NCI-H510A treated with DMSO at 0.1 percent for 48 hours (cell line): ENCODE results near the gene EIF2S1.
"Not testable (repeated sequence)": the region's sequence is repeated elsewhere in the genome, so short reads cannot be mapped to it uniquely, and the experiment has no call there.

Experiments
- DNase-seq: peaks from one replicate; lab custom pipeline; 2025; lab: John Stamatoyannopoulos, UW

EIF2S1 gene

DNA sequence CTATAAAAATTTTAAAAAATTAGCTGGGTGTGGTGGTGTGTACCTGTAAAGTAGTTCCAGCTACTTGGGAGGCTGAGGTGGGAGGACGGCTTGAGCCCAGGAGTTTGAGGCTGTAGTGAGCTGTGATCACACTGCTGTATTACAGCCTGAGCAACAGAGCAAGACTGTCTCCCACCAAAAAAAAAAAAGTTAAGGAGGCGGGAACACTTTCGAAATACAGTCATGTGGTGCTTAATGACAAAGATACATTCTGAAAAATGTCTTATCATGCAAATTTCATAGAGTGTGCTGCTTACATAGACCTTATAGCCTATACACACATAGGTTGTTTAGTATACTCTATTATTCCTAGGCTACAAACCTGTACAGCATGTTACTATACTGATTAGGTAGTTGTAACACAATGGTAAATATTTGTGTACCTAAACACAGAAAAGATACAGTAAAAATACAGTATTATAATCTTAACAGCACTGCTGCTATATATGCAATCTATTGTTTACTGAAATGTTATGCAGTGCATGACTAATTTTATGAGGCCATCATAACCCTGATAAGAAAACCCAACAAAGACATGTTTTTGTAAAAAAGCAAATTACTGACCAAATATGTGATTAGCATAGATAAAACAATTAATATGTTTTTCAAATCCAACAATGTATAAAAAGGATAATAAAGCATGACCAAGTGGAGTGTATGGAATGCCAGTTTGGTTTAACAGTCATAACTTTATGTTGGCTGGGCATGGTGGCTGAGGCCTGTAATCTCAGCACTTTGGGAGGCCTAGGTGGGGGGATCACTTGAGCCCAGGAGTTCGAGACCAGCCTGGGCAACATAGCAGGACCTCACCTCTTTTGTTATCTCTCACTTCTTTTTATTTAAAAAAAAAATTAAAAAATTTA, 11.4 kb downstream of the EIF2S1 start:
- DNase-seq, result no peak

GRCh38 chr14:67372833-67373232, 12.7 kb downstream of the EIF2S1 start:
- no peak for DNase-seq

DNA sequence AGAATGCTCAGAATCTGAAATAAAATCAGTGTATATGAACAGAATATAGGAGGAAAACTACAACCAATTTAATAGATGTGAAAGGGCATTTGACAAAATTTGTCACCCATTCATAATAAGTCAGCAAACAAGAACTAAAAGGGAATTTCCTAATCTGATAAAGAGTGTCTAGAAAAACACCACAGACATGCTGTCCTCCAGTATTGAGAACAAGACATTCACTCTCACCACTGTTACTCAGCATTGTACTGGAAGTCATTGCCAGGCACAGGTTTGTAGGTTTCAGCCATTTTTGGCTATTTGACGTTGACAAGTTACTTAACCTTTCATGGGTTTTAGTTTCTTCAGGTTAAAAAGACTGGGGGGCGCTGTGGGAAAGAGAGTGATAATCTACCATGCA, 13.2 kb downstream of the EIF2S1 start:
- no peak for DNase-seq

DNA sequence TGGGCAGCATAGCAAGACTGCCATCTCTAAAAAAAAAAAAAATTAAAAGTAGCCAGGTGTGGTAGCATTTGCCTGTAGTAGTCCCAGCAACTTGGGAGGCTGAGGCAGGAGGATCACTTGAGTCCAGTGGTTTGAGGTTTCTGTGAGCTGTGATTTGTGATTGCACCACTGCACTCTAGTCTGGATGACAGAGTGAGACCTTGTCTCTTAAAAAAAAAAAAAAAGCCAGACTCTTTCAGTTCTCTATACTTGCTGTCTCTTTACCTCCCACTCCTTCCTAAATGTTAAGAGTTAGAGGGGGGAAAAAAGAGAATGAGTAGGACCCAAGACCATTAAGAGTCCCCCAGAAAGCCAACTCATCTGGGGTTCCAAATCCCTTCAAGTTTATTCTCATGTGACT, 17.8 kb downstream of the EIF2S1 start:
- no peak for DNase-seq

- no peak for DNase-seq
These were observed 25.0 kb downstream of the EIF2S1 start for GRCh38 chr14:67385120-67385519.

DNA sequence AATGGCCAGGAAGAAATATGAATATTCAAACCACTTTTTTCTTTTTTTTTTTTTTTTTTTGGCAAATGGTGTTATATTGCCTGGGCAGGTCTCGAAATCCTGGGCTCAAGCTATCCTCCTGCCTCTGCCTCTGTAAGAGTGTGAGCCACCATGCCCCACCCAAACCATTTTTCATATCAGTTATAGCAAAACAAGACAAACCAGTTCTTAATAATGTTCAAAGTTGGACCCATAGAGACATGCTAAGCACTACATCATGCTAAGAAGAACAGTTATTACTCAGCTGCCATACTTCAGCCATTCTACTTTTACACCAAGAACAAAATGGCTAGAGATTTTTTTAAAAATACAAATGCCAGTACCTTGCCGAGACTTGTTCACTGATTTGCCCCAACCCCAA, 25.5 kb downstream of the EIF2S1 start:
- DNase-seq, result no peak

GRCh38 chr14:67387195-67387594, 27.1 kb downstream of the EIF2S1 start:
- DNase-seq, result no peak

DNA sequence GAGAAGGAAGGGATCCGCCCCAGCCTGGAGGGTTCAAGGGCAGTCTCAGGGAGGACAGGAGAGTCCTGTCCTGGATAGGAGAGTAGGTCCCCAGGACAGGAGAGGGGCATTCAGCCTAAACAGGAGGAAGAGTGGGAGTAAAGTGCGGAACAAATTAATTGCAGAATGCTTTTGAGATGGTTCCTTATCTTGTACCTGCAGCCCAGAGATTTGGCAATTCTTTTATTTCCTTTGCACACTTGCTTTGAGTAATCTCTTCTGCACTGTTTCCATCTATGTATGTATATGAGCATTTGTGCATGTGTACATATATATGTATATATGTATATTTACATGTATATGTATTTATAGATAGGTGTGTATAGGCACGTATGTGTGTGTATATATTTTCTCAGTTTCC, 29.1 kb downstream of the EIF2S1 start:
- no peak for DNase-seq

DNA sequence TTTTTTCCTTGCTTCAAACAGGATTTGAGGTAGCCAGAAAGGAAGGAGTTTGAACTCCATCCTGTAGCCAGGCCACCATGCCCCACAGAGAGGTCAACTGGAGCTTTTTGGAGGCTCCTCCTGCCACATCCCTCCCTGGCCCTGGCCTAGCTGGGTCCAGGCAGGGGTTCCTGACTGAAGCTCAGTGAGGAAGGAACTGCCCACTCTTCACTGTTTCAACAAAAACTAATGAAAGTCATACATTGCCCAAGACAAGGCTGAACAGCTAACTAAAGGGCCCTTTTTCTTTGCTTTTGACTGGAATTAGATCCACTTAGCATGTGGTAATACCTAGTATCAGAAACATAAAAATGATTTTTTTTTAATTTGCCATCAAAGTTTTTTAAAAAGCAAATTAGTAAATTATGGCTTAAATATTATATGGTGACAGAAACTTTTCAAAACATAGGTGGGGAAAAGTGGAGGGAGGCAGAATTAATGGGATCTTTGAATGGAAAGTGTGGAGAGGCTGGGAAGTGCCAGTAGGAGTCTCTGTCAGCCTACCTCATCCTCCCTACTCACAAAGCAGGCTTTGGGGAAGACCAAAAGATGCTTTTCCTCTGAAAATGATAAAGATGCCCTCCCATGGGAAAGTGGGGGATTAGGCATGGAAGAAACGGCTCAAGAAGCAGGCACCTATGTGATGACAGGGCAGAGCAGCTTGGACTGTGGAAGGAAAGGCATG, 29.8 kb downstream of the EIF2S1 start:
- no peak for DNase-seq

DNA sequence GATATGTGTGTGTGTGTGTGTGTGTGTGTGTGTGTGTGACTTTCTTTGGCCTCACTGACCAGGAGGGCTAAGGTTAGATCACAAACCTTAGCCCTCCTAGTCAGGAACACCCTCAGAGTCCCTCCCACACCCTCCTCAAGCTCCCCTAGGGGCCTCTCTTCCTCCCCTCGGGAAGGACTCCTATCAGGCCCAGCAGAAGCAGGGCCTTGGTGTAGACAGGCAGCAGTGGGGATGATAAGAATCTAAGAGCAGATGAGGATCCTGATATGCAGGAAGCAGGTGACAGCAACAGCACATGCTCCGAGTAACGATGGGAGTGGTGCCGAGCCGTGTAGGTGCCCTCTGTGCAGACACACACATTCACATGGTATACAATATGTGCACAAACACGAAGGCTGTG, 31.1 kb downstream of the EIF2S1 start:
- no peak for DNase-seq

DNA sequence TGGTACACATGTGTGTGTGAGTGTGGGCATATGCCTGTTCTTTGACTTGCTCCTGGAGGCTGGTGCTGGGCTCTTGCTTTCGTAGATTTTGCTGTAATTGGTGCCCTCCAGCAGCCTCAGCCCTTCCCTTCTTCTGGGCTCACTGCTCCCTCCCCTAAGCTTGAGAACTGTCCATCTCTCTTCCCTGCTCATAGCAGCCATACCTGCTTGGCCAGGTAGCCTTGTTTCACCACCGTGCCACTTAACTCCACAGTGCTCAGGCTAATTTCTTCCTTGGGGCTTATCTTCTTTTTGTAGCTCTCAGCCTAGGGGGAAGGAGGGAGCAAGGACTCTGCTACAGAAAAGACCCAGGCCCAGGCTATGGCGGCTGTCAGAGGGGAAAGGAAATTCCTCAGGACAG, 32.0 kb downstream of the EIF2S1 start:
- no peak for DNase-seq

- DNase-seq, result no peak
These were observed 32.7 kb downstream of the EIF2S1 start for GRCh38 chr14:67392800-67393199.

DNA sequence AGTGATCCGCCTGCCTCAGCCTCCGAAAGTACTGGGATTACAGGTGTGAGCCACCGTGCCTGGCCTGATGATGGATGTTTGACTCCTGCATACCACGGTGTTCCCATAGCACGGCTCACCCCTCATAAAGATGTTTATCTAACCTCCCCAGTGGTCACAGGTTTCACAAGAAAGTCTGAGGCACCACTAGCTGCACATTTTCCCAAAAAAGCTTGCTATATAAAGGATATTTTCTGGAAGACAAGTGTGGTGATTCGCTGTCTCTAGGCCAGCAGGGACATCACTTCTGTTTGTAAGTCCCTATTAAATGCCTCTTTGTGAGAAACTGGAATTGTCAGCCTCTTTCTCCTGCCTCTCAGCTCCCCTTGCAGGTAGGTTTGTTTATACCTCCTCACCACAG, 33.6 kb downstream of the EIF2S1 start:
- no peak for DNase-seq

DNA sequence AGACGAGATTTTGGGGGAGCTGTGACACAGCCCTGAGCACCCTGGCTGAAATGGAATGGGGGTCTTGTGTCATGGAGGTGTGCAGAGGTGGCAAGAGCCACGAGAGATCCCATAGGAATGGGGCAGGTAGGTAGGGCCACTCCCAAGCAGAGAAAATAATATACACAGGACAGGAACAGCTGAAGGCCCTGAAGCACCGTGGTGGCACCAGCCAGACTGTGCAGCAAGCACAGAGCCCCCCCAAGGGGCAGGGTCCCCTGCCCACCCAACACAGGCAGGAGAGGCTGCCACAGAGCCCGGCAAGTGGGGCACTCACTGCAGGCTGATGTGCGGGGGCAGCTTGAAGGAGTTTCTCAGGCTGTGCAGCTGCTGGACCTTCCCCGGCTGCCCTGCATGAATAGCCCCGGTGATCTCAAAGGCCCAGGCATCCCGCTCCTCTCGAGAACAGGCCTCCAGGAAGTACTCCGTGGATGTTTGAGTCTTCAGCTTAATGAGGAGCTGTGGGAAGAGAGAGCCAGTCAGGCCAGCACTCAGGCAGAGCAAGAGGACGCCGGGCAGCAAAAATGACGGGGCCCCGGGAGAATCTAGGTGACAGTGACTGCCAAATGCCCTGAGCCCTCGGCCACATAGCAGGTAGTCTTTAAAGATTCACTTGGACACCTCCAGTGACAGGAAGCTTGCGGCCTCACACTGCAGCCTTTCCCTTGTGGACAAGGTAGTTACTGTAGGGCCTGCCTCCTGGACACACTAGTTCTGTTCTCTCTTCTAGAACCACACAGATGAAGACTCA, 35.2 kb downstream of the EIF2S1 start:
- DNase-seq, result no peak

- DNase-seq, result no peak
These were observed 35.7 kb downstream of the EIF2S1 start for GRCh38 chr14:67395876-67396189.

DNA sequence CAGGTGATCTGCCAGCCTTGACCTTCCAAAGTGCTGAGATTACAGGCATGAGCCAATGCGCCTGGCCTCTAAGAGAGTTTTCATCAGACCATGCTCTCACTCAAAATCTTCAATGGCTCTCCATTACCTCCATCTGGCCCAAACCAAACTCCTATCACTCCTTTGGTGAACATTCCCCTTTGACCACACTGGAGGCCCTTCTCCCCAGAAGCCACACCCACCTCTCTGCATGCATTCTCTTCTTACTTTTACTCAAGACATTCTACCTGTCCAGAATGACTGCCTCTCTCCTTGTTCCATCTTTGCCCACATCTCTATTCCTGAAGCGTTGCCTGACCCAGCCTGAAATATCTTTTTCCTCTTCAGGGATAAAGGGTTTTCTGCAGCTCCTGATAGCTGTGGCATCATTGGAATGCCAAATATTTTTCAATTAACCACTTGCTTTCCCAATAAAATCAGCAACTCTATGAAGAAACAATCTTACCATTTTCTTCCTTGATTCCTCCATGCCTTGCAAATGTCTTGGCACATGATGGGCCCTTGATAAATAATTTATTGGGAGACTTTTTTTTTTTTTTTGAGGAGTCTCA, 36.3 kb downstream of the EIF2S1 start:
- DNase-seq, result no peak

GRCh38 chr14:67397536-67397935, 37.4 kb downstream of the EIF2S1 start:
- no peak for DNase-seq

GRCh38 chr14:67400434-67400833, 40.3 kb downstream of the EIF2S1 start:
- DNase-seq, result no peak

- DNase-seq, result no peak
These were observed 45.6 kb downstream of the EIF2S1 start for GRCh38 chr14:67405771-67406170.

DNA sequence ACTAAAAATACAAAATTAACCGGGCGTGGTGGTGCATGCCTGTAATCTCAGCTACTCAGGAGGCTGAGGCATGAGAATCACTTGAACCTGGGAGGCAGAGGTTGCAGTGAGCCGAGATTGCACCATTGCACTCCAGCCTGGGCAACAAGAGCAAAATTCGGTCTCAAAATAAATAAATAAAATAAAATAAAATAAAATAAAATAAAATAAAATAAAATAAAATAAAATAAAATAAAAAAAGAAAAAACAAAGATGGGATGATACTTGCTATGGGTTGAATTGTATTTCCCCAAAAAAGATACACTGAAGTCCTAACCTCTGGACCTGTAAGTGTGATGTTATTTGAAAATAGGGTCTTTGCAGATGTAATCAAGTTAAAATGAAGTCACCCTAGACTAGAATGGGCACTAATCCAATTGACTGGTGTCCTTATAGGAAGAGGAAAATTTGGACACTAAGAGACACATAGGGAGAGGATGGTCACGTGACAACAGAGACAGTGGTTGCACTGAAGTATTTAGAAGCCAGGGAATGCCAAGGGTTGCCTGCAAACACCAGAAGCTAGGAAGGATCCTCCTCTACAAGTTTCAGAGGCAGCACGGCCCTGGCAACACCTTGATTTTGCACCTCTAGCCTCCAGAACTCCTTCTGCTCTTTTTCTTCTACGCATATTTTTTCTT, 48.1 kb downstream of the EIF2S1 start:
- not testable (repeated sequence) for DNase-seq

DNA sequence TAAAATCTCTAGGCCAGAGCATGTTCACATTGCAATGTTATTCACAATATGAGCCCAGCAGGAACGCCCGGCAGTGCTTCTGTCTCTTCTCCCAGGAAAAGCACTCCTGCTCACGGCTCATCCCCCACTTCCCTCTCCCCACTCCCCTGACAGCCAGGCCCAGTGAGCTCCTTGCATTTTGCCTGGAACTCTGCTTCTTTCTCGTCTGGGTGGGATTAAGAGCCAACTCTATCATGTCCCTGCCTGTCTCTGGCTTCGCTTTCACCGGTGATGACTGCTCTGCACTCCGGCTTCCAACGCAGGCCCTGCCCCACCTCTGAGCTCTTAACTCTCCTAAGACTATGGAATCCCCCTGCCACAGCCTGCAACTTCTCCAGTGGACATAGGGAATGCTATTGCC, 49.3 kb downstream of the EIF2S1 start:
- no peak for DNase-seq

DNA sequence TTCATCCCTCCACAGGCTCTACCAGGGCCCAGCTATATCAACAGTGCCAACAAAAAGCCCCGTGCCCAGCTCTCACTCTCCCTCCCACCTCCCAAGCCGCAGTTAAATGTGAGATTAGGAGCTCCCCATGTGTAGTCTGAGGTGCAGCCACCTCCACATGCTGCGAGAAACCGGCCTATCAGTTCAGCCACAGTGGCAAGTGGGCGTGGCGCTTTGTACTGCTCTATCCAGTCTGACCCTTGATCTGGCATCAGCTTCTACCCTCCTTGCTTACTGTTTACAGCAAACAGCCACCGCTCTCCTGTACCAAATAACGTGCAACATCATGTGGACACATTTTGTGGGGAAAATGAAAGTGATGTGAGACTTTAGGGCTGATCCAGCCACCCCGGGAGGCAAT, 50.2 kb downstream of the EIF2S1 start:
- no peak for DNase-seq
